ENCODE results near the gene TSHB. TPM values are rescaled to one million over a fixed set of nuclear protein-coding genes. Genes with fewer than 3 reads are reported as not detected.

The TSHB gene
- total RNA-seq, 1 experiment from 2014 or later = not detected

DNA sequence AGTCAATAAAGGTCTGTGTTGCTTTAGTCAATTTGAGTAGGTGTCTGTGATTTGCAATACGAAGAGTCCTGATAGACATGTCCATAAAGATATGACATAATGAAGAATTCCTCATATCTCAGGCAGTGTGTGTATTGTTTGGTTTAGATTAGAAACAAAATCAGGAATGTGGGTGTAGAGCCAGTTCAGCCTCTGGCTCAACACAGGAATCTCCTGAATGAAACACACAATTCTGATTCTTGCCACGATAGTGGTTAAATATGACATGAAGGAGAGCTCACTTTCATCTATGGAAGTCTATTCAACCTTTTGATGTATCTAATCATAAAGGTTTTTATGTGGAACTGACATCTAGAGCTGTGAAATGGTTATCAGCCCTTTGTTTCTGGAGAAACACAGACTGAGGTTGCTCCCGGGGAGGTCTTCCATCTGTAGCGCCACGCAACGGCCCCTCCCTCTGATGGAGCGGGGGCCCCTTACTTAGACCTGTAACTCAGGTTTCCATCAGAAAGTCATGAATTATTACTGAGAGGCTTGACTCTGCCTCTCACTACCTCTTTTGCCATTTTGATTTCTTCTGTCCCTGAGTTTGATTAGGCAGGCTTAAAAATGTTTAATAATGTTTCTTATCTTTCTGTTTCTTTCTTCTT lies 40.2 kb downstream of the TSHB start (continued):
- TF ChIP-seq REST (IDR thresholded peaks at IDR 0.05; ENCODE audit: low read depth) (no peak), TCF7L2 (IDR thresholded peaks at IDR 0.05; ENCODE audit: borderline replicate concordance, extremely low read depth, insufficient read depth, insufficient read length) (no peak), EZH2 (IDR thresholded peaks at IDR 0.05) (no peak), ZFX (IDR thresholded peaks at IDR 0.05) (no peak), CBX3 (IDR thresholded peaks at IDR 0.05; ENCODE audit: low read depth) (no peak), ZNF274 (IDR thresholded peaks at IDR 0.05; ENCODE audit: low read depth, low read length) (no peak), SP1 (IDR thresholded peaks at IDR 0.05; ENCODE audit: low read depth) (no peak)

DNA sequence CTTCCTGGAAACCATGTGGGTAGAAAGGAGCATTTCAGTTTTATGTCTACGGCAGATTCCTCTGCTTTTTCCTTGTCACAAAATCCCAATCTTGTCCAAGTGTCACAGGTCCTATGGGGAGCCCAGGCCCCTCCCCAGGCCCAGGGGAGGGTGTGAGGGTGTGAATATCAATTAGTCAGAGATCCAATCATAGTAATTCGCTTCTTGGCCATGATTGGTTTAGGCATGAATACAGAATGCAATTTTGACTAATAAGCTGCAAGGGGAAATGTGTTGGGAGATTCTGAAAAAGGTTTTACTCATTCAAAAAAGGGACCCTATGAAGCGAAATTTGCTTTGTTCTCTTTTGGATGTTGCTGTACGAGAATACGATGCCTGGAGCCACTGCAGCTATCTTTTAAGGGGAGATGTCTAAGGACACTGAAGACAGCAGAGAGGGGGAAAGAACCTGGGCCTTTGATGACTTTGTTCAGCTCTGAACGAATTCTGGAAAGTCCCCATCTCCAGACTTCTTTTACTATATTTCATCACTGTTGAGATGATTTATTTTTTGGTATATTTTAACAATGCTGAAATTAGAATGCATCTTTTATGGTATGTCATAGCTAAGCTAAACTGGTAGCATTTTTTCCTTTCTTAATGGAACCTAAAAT lies 41.5 kb downstream of the TSHB start:
- Histone ChIP-seq H3K9ac (ENCODE audit: low read length) (no peak overlapping the region), H3K4me3 (replicated peaks in 1 of 2; ENCODE audit: low read depth in 1 of 2, low read length in 2 of 2) (no peak overlapping the region), H3K27ac (ENCODE audit: low read depth, low read length) (no peak overlapping the region), H3K27me3 (ENCODE audit: insufficient read depth, low read length) (no peaks in the 10 kb centered on the region), H3K9me3 (ENCODE audit: control insufficient read depth in 1 of 2, insufficient read depth in 1 of 2, low read depth in 1 of 2, low read length in 2 of 2) (no peaks in the 10 kb centered on the region), H3K79me2 (ENCODE audit: insufficient read depth, low read length) (no peaks in the 10 kb centered on the region), H4K20me1 (ENCODE audit: insufficient read depth) (no peaks in the 10 kb centered on the region), H3K4me2 (ENCODE audit: low read length) (no peak overlapping the region), H2AFZ (ENCODE audit: low read depth, low read length, poor library complexity, severe bottlenecking) (no peak overlapping the region), H3K4me1 (ENCODE audit: control insufficient read depth in 1 of 2, insufficient read depth in 2 of 2, low read length in 2 of 2) (no peaks in the 10 kb centered on the region), H3K9me2 (ENCODE audit: insufficient read depth) (no peaks in the 10 kb centered on the region), H3K36me3 (ENCODE audit: control insufficient read depth in 1 of 2, insufficient read depth in 2 of 2, low read length in 2 of 2) (no peaks in the 10 kb centered on the region)
- DNase-seq (ENCODE audit: low read depth, low spot score) (no peak), ATAC-seq (no peak)
- TF ChIP-seq SIN3A (IDR thresholded peaks at IDR 0.05; ENCODE audit: low read depth) (no peak), EZH2 (IDR thresholded peaks at IDR 0.05) (no peak)
- no TSS peak for BruUV-seq (replicated peaks)
- intact Hi-C loops (cut with micrococcal nuclease) = no loop called here
- ChIA-PET POLR2A (no interaction called here), CTCF (interaction anchor here (1.1 to 1.5 kb wide), 2 partner anchors 18 kb away, joined by 3 to 4 read pairs; no protein-coding TSS in a partner anchor), RAD21 (ENCODE audit: low non-redundant PET in 1 of 2, low total read pairs in 2 of 2, uncharacterized antibody in 2 of 2, unreplicated experiment in 2 of 2) (no interaction called here)

All from HCT116 (cell line).